H9 (cell line): ENCODE data around the gene ZNF283. TPM values are rescaled to one million over a fixed set of nuclear protein-coding genes. Genes with fewer than 3 reads are reported as not detected.

ENCODE experiments used
- DNase-seq: peaks from one replicate; pipeline ENCODE4 v3.0.0-alpha.2; 2017
- H2AFZ ChIP-seq: one replicate; pipeline ENCODE4 v1.6.1; 2013; ENCODE audit warnings: mild to moderate bottlenecking, low read length, control low read depth, moderate library complexity
- H2AK5ac ChIP-seq: 2 replicates; pipeline ENCODE4 v1.6.1; 2013; ENCODE audit warnings: low read length, control low read depth, mixed read lengths; ENCODE audit not compliant: insufficient read length
- H2BK120ac ChIP-seq: one replicate; pipeline ENCODE4 v1.6.1; 2013; ENCODE audit warnings: low read depth, mild to moderate bottlenecking, low read length, control low read depth, inconsistent platforms; ENCODE audit not compliant: poor library complexity, severe bottlenecking
- H2BK12ac ChIP-seq: 2 replicates; pipeline ENCODE4 v1.6.1; 2013; ENCODE audit warnings: low read length, control low read depth, mixed read lengths, low read depth; ENCODE audit not compliant: insufficient read length
- H2BK15ac ChIP-seq: 2 replicates; pipeline ENCODE4 v1.6.1; 2013; ENCODE audit warnings: low read depth, low read length, control low read depth
- H2BK20ac ChIP-seq: one replicate; pipeline ENCODE4 v1.6.1; 2013; ENCODE audit warnings: low read depth, mild to moderate bottlenecking, low read length, control low read depth, inconsistent platforms; ENCODE audit not compliant: poor library complexity, severe bottlenecking
- H2BK5ac ChIP-seq: 2 replicates; pipeline ENCODE4 v1.6.1; 2013; ENCODE audit warnings: low read length, control low read depth, mixed read lengths; ENCODE audit not compliant: insufficient read length
- H3K14ac ChIP-seq: 2 replicates; pipeline ENCODE4 v1.6.1; 2013; ENCODE audit warnings: low read length, control low read depth; ENCODE audit not compliant: insufficient read depth
- H3K18ac ChIP-seq: 2 replicates; pipeline ENCODE4 v1.6.1; 2013; ENCODE audit warnings: low read depth, mild to moderate bottlenecking, mixed read lengths, low read length, control low read depth; ENCODE audit not compliant: insufficient read length
- H3K23ac ChIP-seq: 2 replicates; pipeline ENCODE4 v1.6.1; 2013; ENCODE audit warnings: low read length, control low read depth, mixed read lengths, low read depth; ENCODE audit not compliant: insufficient read length
- H3K23me2 ChIP-seq: 2 replicates; pipeline ENCODE4 v1.6.1; 2013; ENCODE audit warnings: low read depth, mild to moderate bottlenecking, mixed read lengths, low read length, control low read depth; ENCODE audit not compliant: insufficient read length, poor library complexity, severe bottlenecking
- H3K27ac ChIP-seq: 2 replicates; pipeline ENCODE4 v1.5.1; 2013; ENCODE audit warnings: low read length, control low read depth, mixed read lengths, low read depth; ENCODE audit not compliant: insufficient read length
- H3K27me3 ChIP-seq: 2 replicates; pipeline ENCODE4 v1.6.1; 2013; ENCODE audit warnings: low read length, control low read depth, inconsistent platforms; ENCODE audit not compliant: insufficient read depth
- H3K4ac ChIP-seq: 2 replicates; pipeline ENCODE4 v1.6.1; 2013; ENCODE audit warnings: low read depth, mild to moderate bottlenecking, control low read depth, inconsistent platforms, low read length, moderate library complexity
- H3K4me1 ChIP-seq: 2 replicates; pipeline ENCODE4 v1.6.1; 2013; ENCODE audit warnings: low read length, control low read depth, inconsistent platforms; ENCODE audit not compliant: insufficient read depth
- H3K4me2 ChIP-seq: 2 replicates; pipeline ENCODE4 v1.6.1; 2013; ENCODE audit warnings: low read length, control low read depth, mixed read lengths; ENCODE audit not compliant: insufficient read length, insufficient read depth
- H3K56ac ChIP-seq: 2 replicates; pipeline ENCODE4 v1.6.1; 2013; ENCODE audit warnings: low read depth, mild to moderate bottlenecking, mixed read lengths, low read length, control low read depth; ENCODE audit not compliant: insufficient read length
- H3K79me1 ChIP-seq: 2 replicates; pipeline ENCODE4 v1.6.1; 2013; ENCODE audit warnings: low read depth, mild to moderate bottlenecking, moderate library complexity, low read length, control low read depth, inconsistent platforms; ENCODE audit not compliant: insufficient read depth, poor library complexity, severe bottlenecking
- H3K79me2 ChIP-seq: 2 replicates; pipeline ENCODE4 v1.6.1; 2013; ENCODE audit warnings: low read length, control low read depth, inconsistent platforms; ENCODE audit not compliant: insufficient read depth
- H3K9ac ChIP-seq: 2 replicates; pipeline ENCODE4 v1.6.1; 2013; ENCODE audit warnings: low read length, control low read depth, mixed read lengths; ENCODE audit not compliant: insufficient read length; ENCODE audit errors: extremely low read depth
- H3K9me3 ChIP-seq: one replicate; pipeline ENCODE4 v1.6.1; 2013; ENCODE audit warnings: low read depth, low read length, inconsistent platforms; ENCODE audit not compliant: control insufficient read depth
- H3T11ph ChIP-seq: one replicate; pipeline ENCODE4 v1.6.1; 2013; ENCODE audit warnings: mild to moderate bottlenecking, low read length, control low read depth, inconsistent platforms
- H4K20me1 ChIP-seq: one replicate; pipeline ENCODE4 v1.6.1; 2013; ENCODE audit not compliant: control insufficient read depth, insufficient read length, insufficient read depth
- H4K5ac ChIP-seq: 2 replicates; pipeline ENCODE4 v1.6.1; 2013; ENCODE audit warnings: low read depth, mild to moderate bottlenecking, mixed read lengths, low read length, control low read depth; ENCODE audit not compliant: insufficient read length
- H4K8ac ChIP-seq: replicated peaks from 2 replicates; pipeline ENCODE4 v1.6.1; 2013; ENCODE audit warnings: low read length, control low read depth, mixed read lengths, low read depth; ENCODE audit not compliant: insufficient read length
- H4K91ac ChIP-seq: 2 replicates; pipeline ENCODE4 v1.6.1; 2013; ENCODE audit warnings: low read depth, mild to moderate bottlenecking, moderate library complexity, mixed read lengths, low read length, control low read depth; ENCODE audit not compliant: insufficient read length
- H3K27ac Mint-ChIP-seq, 3 experiments: 2 replicates in 2 of 3; 3 replicates in 1 of 3; pipeline ENCODE4 v1.8.0; 2020 to 2021; ENCODE audit warnings: mixed read lengths in 3 of 3, mild to moderate bottlenecking in 1 of 3, moderate library complexity in 1 of 3
- H3K27me3 Mint-ChIP-seq: 2 replicates; pipeline ENCODE4 v1.8.0; 2021; ENCODE audit warnings: low read depth, mild to moderate bottlenecking, moderate library complexity, mixed read lengths
- H3K36me3 Mint-ChIP-seq, 3 experiments: 2 replicates in 2 of 3; 3 replicates in 1 of 3; pipeline ENCODE4 v1.8.0; 2020 to 2021; ENCODE audit warnings: low read depth in 3 of 3, mixed read lengths in 3 of 3; ENCODE audit not compliant: insufficient read depth in 1 of 3
- H3K4me1 Mint-ChIP-seq, 2 experiments: 2 replicates each; pipeline ENCODE4 v1.8.0; 2020; ENCODE audit warnings: mixed read lengths in 2 of 2
- H3K4me3 Mint-ChIP-seq, 2 experiments: 2 replicates in 1 of 2; 3 replicates in 1 of 2; pipeline ENCODE4 v1.8.0; 2020 to 2021; ENCODE audit warnings: mild to moderate bottlenecking in 2 of 2, mixed read lengths in 2 of 2, moderate library complexity in 1 of 2
- H3K9me3 Mint-ChIP-seq, 2 experiments: 2 replicates in 1 of 2; 3 replicates in 1 of 2; pipeline ENCODE4 v1.8.0; 2020; ENCODE audit warnings: mild to moderate bottlenecking in 2 of 2, mixed read lengths in 2 of 2, moderate library complexity in 1 of 2
- CTCF ChIP-seq: fragments of 200-600 bp; sonication (generic); conservative IDR thresholded peaks from 3 replicates; pipeline ENCODE4 v1.8.0; 2021; ENCODE audit warnings: antibody characterized with exemption, mild to moderate bottlenecking
- WGBS: extraction: QIAGEN DNeasy Blood & Tissue Kit; methylation state at CpG from one replicate; pipeline ENCODE4 v1.1.7; 2013; ENCODE audit warnings: missing lambda C conversion rate, low lambda C conversion rate, mixed read lengths; ENCODE audit not compliant: insufficient read length; ENCODE audit errors: extremely low coverage; 5-methylcytosine and 5-hydroxymethylcytosine counted together
- total RNA-seq: library from RNA; stranded (reverse); gene quantifications from 2 replicates; pipeline ENCODE4 v1.2.1, GENCODE V29; 2021

The ZNF283 gene
- total RNA-seq, 1 experiment from 2014 or later = 10.4 TPM

GRCh38 chr19:43782689-43783231, 44.4 kb upstream of the ZNF283 start:
- Histone ChIP-seq H3K4me1 (peaks cover 1% of the 10 kb centered on the region; the same call in 1 of the 2 replicates), H2AFZ (no peak overlapping the region), H2BK5ac (no peak overlapping the region), H4K8ac (no peak overlapping the region), H3K27ac (no peak overlapping the region), H3K9me3 (no peaks in the 10 kb centered on the region), H3K4ac (no peak overlapping the region), H4K91ac (no peak overlapping the region), H3K23me2 (no peaks in the 10 kb centered on the region), H3K56ac (no peak overlapping the region), H3K27me3 (no peaks in the 10 kb centered on the region), H3K79me1 (no peaks in the 10 kb centered on the region), H3K79me2 (no peaks in the 10 kb centered on the region), H2BK120ac (no peak overlapping the region), H2BK20ac (no peak overlapping the region), H4K5ac (no peak overlapping the region), H4K20me1 (no peaks in the 10 kb centered on the region), H3T11ph (no peak overlapping the region), H2BK15ac (no peak overlapping the region), H3K4me2 (no peak overlapping the region), H2BK12ac (no peak overlapping the region), H2AK5ac (no peak overlapping the region), H3K18ac (no peak overlapping the region), H3K9ac (no peak overlapping the region), H3K23ac (no peak overlapping the region), H3K14ac (no peak overlapping the region)
- Mint-ChIP-seq H3K27me3 (peaks cover 18% of the 10 kb centered on the region), H3K27ac (no peak overlapping the region), H3K9me3 (no peaks in the 10 kb centered on the region; a peak in 1 of 5 replicates), H3K36me3 (no peaks in the 10 kb centered on the region; a peak in 1 of 7 replicates), H3K4me3 (no peak overlapping the region), H3K4me1 (peaks cover 22 to 29% of the 10 kb centered on the region in 2 experiments)
- no peak for TF ChIP-seq CTCF
- no peak for DNase-seq
- WGBS = no CpG with 5 or more reads among the region's 24 CpGs
